Astrocyte (in vitro differentiated cells and primary cell): ENCODE data around the gene GPBP1L1.

ENCODE experiments used
- CTCF ChIP-seq: IDR thresholded peaks from 2 replicates; pipeline ENCODE4 v1.5.1; 2011; ENCODE audit warnings: low read depth, mild to moderate bottlenecking, inconsistent platforms, low read length, moderate library complexity; ENCODE audit not compliant: insufficient read depth
- EZH2 ChIP-seq: IDR thresholded peaks from 2 replicates; pipeline ENCODE4 v1.6.1; 2012; ENCODE audit warnings: mild to moderate bottlenecking, low read length, inconsistent platforms; ENCODE audit not compliant: insufficient read depth

GRCh38 chr1:45583666-45584350 is 102.5 kb downstream of the GPBP1L1 start, which contains the start of gene NASP:
- TF ChIP-seq CTCF (no peak), EZH2 (no peak)
